Measurements from ENCODE around the gene FAM50B. TPM values are rescaled to one million over a fixed set of nuclear protein-coding genes. Genes with fewer than 3 reads are reported as not detected.

The FAM50B gene
- total and polyA plus RNA-seq, 2 experiments from 2014 or later, result 4.4 to 4.8 TPM

DNA sequence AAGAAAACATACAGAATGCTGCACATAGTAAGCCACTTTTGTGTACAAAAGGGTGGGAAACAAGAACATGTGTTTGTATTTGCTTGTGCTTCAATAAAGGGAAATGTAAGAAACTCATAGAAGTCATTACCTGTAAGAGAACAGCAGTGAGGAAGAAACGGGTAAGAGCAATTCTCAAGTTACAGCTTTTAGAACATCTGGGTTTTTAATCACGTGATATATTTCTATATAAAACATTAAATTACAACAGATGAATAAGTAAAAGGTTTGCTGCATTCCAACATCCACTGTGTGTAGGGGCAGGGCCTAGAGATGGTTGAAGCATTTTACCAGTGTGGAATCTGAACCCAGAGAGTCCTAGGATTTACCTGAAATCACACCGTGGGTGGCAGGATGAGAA is 36.6 kb upstream of the FAM50B start:
- no peak overlapping the region for H3K4me3 Mint-ChIP-seq
- Histone ChIP-seq H4K20me1 (replicated peaks; ENCODE audit: insufficient read depth) (no peaks in the 10 kb centered on the region), H3K27ac (ENCODE audit: low read depth) (no peak overlapping the region), H3F3A (replicated peaks; ENCODE audit: low read depth) (no peaks in the 10 kb centered on the region), H2AFZ (no peak overlapping the region), H3K4me3 (no peak overlapping the region), H3K27me3 (ENCODE audit: insufficient read depth) (no peaks in the 10 kb centered on the region), H3K79me2 (replicated peaks; ENCODE audit: insufficient read depth) (no peaks in the 10 kb centered on the region), H3K9me2 (ENCODE audit: insufficient read depth) (no peaks in the 10 kb centered on the region), H3K4me2 (no peak overlapping the region), H3K4me1 (ENCODE audit: insufficient read depth) (no peaks in the 10 kb centered on the region), H3K36me3 (ENCODE audit: insufficient read depth) (no peaks in the 10 kb centered on the region)
- ATAC-seq (no peak), DNase-seq (ENCODE audit: low spot score) (no peak)
- H3K27me3 Mint-ChIP-seq (ENCODE audit: insufficient read depth, low read depth, poor library complexity), result peaks cover 3% of the 10 kb centered on the region
- peaks cover 13% of the 10 kb centered on the region; the same call in 2 of the 3 replicates for H3K4me1 Mint-ChIP-seq
- H3K27ac Mint-ChIP-seq, result no peak overlapping the region
- H3K36me3 Mint-ChIP-seq (ENCODE audit: low read depth), result no peaks in the 10 kb centered on the region
- TF ChIP-seq POLR2AphosphoS5 (IDR thresholded peaks at IDR 0.05; ENCODE audit: low read depth), result no peak
- TF ChIP-seq ZNF331 (CRISPR knock-in tag; IDR thresholded peaks at IDR 0.05; ENCODE audit: low read depth), result no peak
- TF ChIP-seq CREB1 (CRISPR knock-in tag; IDR thresholded peaks at IDR 0.05; ENCODE audit: low read depth), result no peak
- TF ChIP-seq, protein P1, sequence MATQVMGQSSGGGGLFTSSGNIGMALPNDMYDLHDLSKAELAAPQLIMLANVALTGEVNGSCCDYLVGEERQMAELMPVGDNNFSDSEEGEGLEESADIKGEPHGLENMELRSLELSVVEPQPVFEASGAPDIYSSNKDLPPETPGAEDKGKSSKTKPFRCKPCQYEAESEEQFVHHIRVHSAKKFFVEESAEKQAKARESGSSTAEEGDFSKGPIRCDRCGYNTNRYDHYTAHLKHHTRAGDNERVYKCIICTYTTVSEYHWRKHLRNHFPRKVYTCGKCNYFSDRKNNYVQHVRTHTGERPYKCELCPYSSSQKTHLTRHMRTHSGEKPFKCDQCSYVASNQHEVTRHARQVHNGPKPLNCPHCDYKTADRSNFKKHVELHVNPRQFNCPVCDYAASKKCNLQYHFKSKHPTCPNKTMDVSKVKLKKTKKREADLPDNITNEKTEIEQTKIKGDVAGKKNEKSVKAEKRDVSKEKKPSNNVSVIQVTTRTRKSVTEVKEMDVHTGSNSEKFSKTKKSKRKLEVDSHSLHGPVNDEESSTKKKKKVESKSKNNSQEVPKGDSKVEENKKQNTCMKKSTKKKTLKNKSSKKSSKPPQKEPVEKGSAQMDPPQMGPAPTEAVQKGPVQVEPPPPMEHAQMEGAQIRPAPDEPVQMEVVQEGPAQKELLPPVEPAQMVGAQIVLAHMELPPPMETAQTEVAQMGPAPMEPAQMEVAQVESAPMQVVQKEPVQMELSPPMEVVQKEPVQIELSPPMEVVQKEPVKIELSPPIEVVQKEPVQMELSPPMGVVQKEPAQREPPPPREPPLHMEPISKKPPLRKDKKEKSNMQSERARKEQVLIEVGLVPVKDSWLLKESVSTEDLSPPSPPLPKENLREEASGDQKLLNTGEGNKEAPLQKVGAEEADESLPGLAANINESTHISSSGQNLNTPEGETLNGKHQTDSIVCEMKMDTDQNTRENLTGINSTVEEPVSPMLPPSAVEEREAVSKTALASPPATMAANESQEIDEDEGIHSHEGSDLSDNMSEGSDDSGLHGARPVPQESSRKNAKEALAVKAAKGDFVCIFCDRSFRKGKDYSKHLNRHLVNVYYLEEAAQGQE (IDR thresholded peaks at IDR 0.05; ENCODE audit: unreplicated experiment), result no peak
- TF ChIP-seq EZH2 (IDR thresholded peaks at IDR 0.05; ENCODE audit: low read depth, unreplicated experiment), result no peak
- TF ChIP-seq, protein P2, sequence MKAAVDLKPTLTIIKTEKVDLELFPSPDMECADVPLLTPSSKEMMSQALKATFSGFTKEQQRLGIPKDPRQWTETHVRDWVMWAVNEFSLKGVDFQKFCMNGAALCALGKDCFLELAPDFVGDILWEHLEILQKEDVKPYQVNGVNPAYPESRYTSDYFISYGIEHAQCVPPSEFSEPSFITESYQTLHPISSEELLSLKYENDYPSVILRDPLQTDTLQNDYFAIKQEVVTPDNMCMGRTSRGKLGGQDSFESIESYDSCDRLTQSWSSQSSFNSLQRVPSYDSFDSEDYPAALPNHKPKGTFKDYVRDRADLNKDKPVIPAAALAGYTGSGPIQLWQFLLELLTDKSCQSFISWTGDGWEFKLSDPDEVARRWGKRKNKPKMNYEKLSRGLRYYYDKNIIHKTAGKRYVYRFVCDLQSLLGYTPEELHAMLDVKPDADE (IDR thresholded peaks at IDR 0.05), result no peak
- TF ChIP-seq JUNB (IDR thresholded peaks at IDR 0.05; ENCODE audit: unreplicated experiment), result no peak
- TF ChIP-seq NANOG (IDR thresholded peaks at IDR 0.05; ENCODE audit: borderline replicate concordance), result no peak
- TF ChIP-seq EZH2phosphoT487 (IDR thresholded peaks at IDR 0.05; ENCODE audit: unreplicated experiment), result no peak
- TF ChIP-seq, protein P3, sequence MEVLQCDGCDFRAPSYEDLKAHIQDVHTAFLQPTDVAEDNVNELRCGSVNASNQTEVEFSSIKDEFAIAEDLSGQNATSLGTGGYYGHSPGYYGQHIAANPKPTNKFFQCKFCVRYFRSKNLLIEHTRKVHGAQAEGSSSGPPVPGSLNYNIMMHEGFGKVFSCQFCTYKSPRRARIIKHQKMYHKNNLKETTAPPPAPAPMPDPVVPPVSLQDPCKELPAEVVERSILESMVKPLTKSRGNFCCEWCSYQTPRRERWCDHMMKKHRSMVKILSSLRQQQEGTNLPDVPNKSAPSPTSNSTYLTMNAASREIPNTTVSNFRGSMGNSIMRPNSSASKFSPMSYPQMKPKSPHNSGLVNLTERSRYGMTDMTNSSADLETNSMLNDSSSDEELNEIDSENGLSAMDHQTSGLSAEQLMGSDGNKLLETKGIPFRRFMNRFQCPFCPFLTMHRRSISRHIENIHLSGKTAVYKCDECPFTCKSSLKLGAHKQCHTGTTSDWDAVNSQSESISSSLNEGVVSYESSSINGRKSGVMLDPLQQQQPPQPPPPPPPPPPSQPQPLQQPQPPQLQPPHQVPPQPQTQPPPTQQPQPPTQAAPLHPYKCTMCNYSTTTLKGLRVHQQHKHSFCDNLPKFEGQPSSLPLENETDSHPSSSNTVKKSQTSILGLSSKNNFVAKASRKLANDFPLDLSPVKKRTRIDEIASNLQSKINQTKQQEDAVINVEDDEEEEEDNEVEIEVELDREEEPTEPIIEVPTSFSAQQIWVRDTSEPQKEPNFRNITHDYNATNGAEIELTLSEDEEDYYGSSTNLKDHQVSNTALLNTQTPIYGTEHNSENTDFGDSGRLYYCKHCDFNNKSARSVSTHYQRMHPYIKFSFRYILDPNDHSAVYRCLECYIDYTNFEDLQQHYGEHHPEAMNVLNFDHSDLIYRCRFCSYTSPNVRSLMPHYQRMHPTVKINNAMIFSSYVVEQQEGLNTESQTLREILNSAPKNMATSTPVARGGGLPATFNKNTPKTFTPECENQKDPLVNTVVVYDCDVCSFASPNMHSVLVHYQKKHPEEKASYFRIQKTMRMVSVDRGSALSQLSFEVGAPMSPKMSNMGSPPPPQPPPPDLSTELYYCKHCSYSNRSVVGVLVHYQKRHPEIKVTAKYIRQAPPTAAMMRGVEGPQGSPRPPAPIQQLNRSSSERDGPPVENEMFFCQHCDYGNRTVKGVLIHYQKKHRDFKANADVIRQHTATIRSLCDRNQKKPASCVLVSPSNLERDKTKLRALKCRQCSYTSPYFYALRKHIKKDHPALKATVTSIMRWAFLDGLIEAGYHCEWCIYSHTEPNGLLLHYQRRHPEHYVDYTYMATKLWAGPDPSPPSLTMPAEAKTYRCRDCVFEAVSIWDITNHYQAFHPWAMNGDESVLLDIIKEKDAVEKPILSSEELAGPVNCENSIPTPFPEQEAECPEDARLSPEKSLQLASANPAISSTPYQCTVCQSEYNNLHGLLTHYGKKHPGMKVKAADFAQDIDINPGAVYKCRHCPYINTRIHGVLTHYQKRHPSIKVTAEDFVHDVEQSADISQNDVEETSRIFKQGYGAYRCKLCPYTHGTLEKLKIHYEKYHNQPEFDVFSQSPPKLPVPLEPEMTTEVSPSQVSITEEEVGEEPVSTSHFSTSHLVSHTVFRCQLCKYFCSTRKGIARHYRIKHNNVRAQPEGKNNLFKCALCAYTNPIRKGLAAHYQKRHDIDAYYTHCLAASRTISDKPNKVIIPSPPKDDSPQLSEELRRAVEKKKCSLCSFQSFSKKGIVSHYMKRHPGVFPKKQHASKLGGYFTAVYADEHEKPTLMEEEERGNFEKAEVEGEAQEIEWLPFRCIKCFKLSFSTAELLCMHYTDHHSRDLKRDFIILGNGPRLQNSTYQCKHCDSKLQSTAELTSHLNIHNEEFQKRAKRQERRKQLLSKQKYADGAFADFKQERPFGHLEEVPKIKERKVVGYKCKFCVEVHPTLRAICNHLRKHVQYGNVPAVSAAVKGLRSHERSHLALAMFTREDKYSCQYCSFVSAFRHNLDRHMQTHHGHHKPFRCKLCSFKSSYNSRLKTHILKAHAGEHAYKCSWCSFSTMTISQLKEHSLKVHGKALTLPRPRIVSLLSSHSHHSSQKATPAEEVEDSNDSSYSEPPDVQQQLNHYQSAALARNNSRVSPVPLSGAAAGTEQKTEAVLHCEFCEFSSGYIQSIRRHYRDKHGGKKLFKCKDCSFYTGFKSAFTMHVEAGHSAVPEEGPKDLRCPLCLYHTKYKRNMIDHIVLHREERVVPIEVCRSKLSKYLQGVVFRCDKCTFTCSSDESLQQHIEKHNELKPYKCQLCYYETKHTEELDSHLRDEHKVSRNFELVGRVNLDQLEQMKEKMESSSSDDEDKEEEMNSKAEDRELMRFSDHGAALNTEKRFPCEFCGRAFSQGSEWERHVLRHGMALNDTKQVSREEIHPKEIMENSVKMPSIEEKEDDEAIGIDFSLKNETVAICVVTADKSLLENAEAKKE (CRISPR knock-in tag; IDR thresholded peaks at IDR 0.05), result no peak
- TF ChIP-seq STAT1 (IDR thresholded peaks at IDR 0.05; ENCODE audit: unreplicated experiment), result no peak
- no peak for TF ChIP-seq ZNF114 (CRISPR knock-in tag; IDR thresholded peaks at IDR 0.05)
- TF ChIP-seq, protein P4, sequence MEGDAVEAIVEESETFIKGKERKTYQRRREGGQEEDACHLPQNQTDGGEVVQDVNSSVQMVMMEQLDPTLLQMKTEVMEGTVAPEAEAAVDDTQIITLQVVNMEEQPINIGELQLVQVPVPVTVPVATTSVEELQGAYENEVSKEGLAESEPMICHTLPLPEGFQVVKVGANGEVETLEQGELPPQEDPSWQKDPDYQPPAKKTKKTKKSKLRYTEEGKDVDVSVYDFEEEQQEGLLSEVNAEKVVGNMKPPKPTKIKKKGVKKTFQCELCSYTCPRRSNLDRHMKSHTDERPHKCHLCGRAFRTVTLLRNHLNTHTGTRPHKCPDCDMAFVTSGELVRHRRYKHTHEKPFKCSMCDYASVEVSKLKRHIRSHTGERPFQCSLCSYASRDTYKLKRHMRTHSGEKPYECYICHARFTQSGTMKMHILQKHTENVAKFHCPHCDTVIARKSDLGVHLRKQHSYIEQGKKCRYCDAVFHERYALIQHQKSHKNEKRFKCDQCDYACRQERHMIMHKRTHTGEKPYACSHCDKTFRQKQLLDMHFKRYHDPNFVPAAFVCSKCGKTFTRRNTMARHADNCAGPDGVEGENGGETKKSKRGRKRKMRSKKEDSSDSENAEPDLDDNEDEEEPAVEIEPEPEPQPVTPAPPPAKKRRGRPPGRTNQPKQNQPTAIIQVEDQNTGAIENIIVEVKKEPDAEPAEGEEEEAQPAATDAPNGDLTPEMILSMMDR (conservative IDR thresholded peaks at IDR 0.05; ENCODE audit: low read depth in 2 of 2), result no peak
- no peaks in the 10 kb centered on the region for H3K9me3 Mint-ChIP-seq

All from GM23338 (cell line).